OCI-LY7 (cell line): Measurements from ENCODE around the gene HEMGN.

Source experiments
- CTCF ChIP-seq: fragments of 200-600 bp; sonication (generic); conservative IDR thresholded peaks from 2 replicates; pipeline ENCODE4 v1.5.1; 2014; ENCODE audit warnings: mild to moderate bottlenecking, antibody characterized with exemption, low read length, moderate library complexity, mixed read lengths
- EZH2phosphoT487 ChIP-seq: fragments of 200-600 bp; sonication (generic); IDR thresholded peaks from 2 replicates; pipeline ENCODE4 v1.6.1; 2018; ENCODE audit warnings: low read depth, borderline replicate concordance, mild to moderate bottlenecking, mixed run types, antibody characterized with exemption, low read length, moderate library complexity, mixed read lengths

- no peak for TF ChIP-seq CTCF
- TF ChIP-seq EZH2phosphoT487: no peak
Observed at GRCh38 chr9:97975376-97975775, 37.4 kb upstream of the HEMGN start.
